HepG2 (cell line): ENCODE results near the gene GATAD2B. TPM values are rescaled to one million over a fixed set of nuclear protein-coding genes. Genes with fewer than 3 reads are reported as not detected.
A peak's percentile ranks its signal among the peaks of the same experiment; 100 is the strongest.

Source experiments
- ARNT2 ChIP-seq: sonication (generic); formaldehyde crosslinking; IDR thresholded peaks from 2 replicates; pipeline ENCODE4 v1.8.0; 2022; ENCODE audit warnings: mild to moderate bottlenecking, low read depth, missing genetic modification reagents, moderate library complexity
- ATF4 ChIP-seq, 2 experiments: fragments of 450-650 bp in 1 of 2; sonication (generic) in 1 of 2; formaldehyde crosslinking; IDR thresholded peaks; 2 replicates each; pipeline versions ENCODE4 v1.5.0 to v1.8.0; 2020 to 2022; ENCODE audit warnings: mild to moderate bottlenecking in 1 of 2, missing genetic modification reagents in 1 of 2
- CBX1 ChIP-seq: IDR thresholded peaks from one replicate; pipeline ENCODE4 v1.6.1; 2016; ENCODE audit warnings: antibody characterized with exemption, low read depth
- HIVEP1 ChIP-seq: sonication (generic); formaldehyde crosslinking; IDR thresholded peaks from 2 replicates; pipeline ENCODE4 v1.4.0; 2020; ENCODE audit warnings: mild to moderate bottlenecking, missing genetic modification reagents
- JARID2 ChIP-seq: sonication (generic); formaldehyde crosslinking; IDR thresholded peaks from 2 replicates; pipeline ENCODE4 v1.8.1; 2023; ENCODE audit warnings: missing genetic modification reagents, inconsistent platforms; ENCODE audit not compliant: insufficient replicate concordance
- KLF15 ChIP-seq: sonication (generic); formaldehyde crosslinking; IDR thresholded peaks from 2 replicates; pipeline ENCODE4 v1.8.1; 2023; ENCODE audit warnings: borderline replicate concordance, mild to moderate bottlenecking, inconsistent platforms, missing genetic modification reagents, mixed read lengths
- MAFK ChIP-seq, 2 experiments: IDR thresholded peaks in 1 of 2; conservative IDR thresholded peaks in 1 of 2; 2 replicates each; pipeline ENCODE4 v1.6.1; 2011; ENCODE audit warnings: improper control_type of control experiment in 2 of 2, low read length in 2 of 2
- MLLT10 ChIP-seq: sonication (generic); formaldehyde crosslinking; IDR thresholded peaks from 2 replicates; pipeline ENCODE4 v1.4.0; 2020; ENCODE audit warnings: missing genetic modification reagents
- NR2F6 ChIP-seq, 2 experiments: IDR thresholded peaks; 2 replicates each; pipeline ENCODE4 v1.6.1; 2016; ENCODE audit warnings: antibody characterized with exemption in 1 of 2, mild to moderate bottlenecking in 1 of 2
- NR3C1 ChIP-seq: sonication (generic); formaldehyde crosslinking; IDR thresholded peaks from 2 replicates; pipeline ENCODE4 v1.4.0; 2020; ENCODE audit warnings: missing genetic modification reagents
- RBM39 ChIP-seq: fragments of 200-400 bp; formaldehyde crosslinking; IDR thresholded peaks from one replicate; pipeline ENCODE4 v1.6.1; 2018; ENCODE audit warnings: antibody characterized with exemption, mild to moderate bottlenecking, low read depth, low read length; ENCODE audit not compliant: poor library complexity, severe bottlenecking
- THAP9 ChIP-seq: sonication (generic); formaldehyde crosslinking; IDR thresholded peaks from 2 replicates; pipeline ENCODE4; 2020; ENCODE audit warnings: missing genetic modification reagents, mild to moderate bottlenecking, borderline replicate concordance
- U2AF2 ChIP-seq: fragments of 200-400 bp; formaldehyde crosslinking; IDR thresholded peaks from 2 replicates; pipeline ENCODE4 v1.6.1; 2017; ENCODE audit warnings: low read depth, mild to moderate bottlenecking, low read length
- ZBTB38 ChIP-seq: sonication (generic); formaldehyde crosslinking; IDR thresholded peaks from 2 replicates; pipeline ENCODE4 v1.5.1; 2020; ENCODE audit warnings: mild to moderate bottlenecking, missing genetic modification reagents
- ZFP37 ChIP-seq: sonication (generic); formaldehyde crosslinking; IDR thresholded peaks from 2 replicates; pipeline ENCODE4 v1.4.0; 2020; ENCODE audit warnings: missing genetic modification reagents, borderline replicate concordance
- ZNF260 ChIP-seq: sonication (generic); formaldehyde crosslinking; IDR thresholded peaks from 2 replicates; pipeline ENCODE4 v1.4.0; 2020; ENCODE audit warnings: missing genetic modification reagents, low read depth, mild to moderate bottlenecking, borderline replicate concordance
- ZNF329 ChIP-seq: sonication (generic); formaldehyde crosslinking; IDR thresholded peaks from 2 replicates; pipeline ENCODE4 v1.9.0; 2021; ENCODE audit warnings: low read depth, mild to moderate bottlenecking, missing genetic modification reagents
- ZNF382 ChIP-seq: sonication (generic); formaldehyde crosslinking; IDR thresholded peaks from 2 replicates; pipeline ENCODE4 v1.5.0; 2020; ENCODE audit warnings: missing genetic modification reagents, mild to moderate bottlenecking, borderline replicate concordance
- ZNF446 ChIP-seq: sonication (generic); formaldehyde crosslinking; IDR thresholded peaks from 2 replicates; pipeline ENCODE4 v1.5.0; 2020; ENCODE audit warnings: mild to moderate bottlenecking, missing genetic modification reagents
- ZNF552 ChIP-seq: sonication (generic); formaldehyde crosslinking; IDR thresholded peaks from 2 replicates; pipeline ENCODE4 v1.9.0; 2022; ENCODE audit warnings: missing genetic modification reagents, mild to moderate bottlenecking, borderline replicate concordance
- polyA plus RNA-seq, 8 experiments: library from polyadenylated mRNA; depleted of rRNA in 3 of 8; stranded (reverse) in 7 of 8; unstranded in 1 of 8; fragments of >200 nt; fragmentation: Illumina TruSeq in 4 of 8; extraction: Trizol in 4 of 8; gene quantifications; 2 replicates each; pipeline versions ENCODE4 v1.2.1 to v1.2.3, GENCODE V29; 2011 to 2016; ENCODE audit warnings: low read depth in 4 of 8, missing spikeins in 1 of 8, mixed read lengths in 1 of 8; ENCODE audit not compliant: insufficient read depth in 1 of 8
- total RNA-seq, 5 experiments: library from RNA; depleted of rRNA; stranded (reverse); fragments of >200 nt; fragmentation: Illumina TruSeq; extraction: Trizol; gene quantifications; 2 replicates each; pipeline ENCODE4 v1.2.3, GENCODE V29; 2016; ENCODE audit warnings: low read depth in 1 of 5
- TF ChIP-seq, protein P1 (sequence below): IDR thresholded peaks from 2 replicates; pipeline ENCODE4 v1.6.1; 2016; ENCODE audit warnings: missing genetic modification reagents, missing compliant biosample characterization
- TF ChIP-seq, protein P2 (sequence below): sonication (generic); formaldehyde crosslinking; IDR thresholded peaks from 2 replicates; pipeline ENCODE4 v1.4.0; 2020; ENCODE audit warnings: missing genetic modification reagents

The GATAD2B gene
- total and polyA plus RNA-seq, 2 of the 13 experiments (the other 11 are each of a cell fraction or from before 2014, with no cell fraction given), result 3.2 to 5.2 TPM

DNA sequence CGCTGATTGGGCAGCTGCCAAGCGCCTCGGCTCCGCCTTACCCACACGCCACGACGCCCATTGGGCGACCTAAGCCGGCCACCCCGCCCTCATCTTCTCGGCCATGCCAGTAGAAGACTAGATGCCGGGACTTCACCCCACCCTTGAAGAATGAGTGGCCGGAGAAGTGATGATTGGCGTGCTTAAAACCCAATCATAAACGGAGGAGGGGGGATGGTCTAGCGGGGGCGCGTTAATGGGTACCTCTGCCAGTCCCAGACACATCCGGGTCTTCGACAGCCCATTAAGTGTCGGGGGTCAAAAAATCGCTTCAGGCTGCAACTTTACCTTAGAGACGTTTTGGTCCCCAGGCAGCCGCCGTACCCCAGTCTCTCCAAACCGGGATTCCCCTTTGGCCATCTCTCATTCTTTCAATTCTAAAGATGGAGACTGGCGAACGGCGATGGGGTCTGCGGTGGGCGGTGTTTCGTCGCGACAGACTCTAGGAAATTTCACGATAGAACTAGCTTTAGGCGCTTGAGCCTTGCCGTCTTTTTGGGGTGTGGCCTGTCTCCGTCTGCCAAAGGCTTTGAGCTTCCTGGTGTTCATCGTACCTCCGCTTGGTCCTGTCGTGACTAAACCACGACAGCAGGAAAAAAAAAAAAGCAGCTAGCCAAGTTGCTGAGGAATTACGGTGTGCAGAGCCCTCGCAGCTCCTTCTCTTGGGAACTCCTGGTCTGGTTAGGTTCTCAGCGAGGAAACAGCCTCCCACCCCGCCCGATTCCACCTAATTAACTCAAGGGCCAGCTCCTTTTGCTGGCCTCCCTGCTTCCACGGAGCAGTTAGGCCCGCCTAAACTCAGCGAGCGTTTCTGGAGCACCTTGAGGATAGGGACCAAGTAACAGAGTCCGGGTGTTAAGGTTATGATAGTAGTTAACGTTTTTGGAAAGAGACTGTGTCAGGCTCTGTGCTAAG lies at the start of gene GATAD2B (continued):
- TF ChIP-seq NR3C1 (CRISPR knock-in tag) (no peak), ZNF552 (CRISPR knock-in tag) (no peak), U2AF2 (0 out of 2 replicates have a peak, but pooled peaks have one; percentile 31), ZBTB38 (CRISPR knock-in tag) (no peak), KLF15 (CRISPR knock-in tag) (no peak), THAP9 (CRISPR knock-in tag) (peak; percentile 72; the same call in 1 of the 2 replicates), ARNT2 (CRISPR knock-in tag) (no peak; the same call in 1 of the 2 replicates), ZNF260 (no peak), MLLT10 (CRISPR knock-in tag) (no peak), RBM39 (no peak), HIVEP1 (peak; percentile 80; the same call in 1 of the 2 replicates), CBX1 (peak; percentile 13), ZFP37 (no peak), ATF4 (CRISPR knock-in tag; IDR thresholded peaks at IDR 0.05) (no peak), ZNF382 (CRISPR knock-in tag) (no peak), ZNF329 (CRISPR knock-in tag) (no peak), MAFK (conservative IDR thresholded peaks at IDR 0.05 in 1 of 2, IDR thresholded peaks at IDR 0.05 in 1 of 2; ENCODE audit: low read length in 2 of 2) (no peak), NR2F6 (IDR thresholded peaks at IDR 0.05) (no peak; the same call in 1 of the 2 replicates), NR2F6 (CRISPR knock-in tag; IDR thresholded peaks at IDR 0.05) (peak; percentile 33; the same call in 1 of the 2 replicates), ZNF446 (CRISPR knock-in tag) (no peak), JARID2 (no peak)
- TF ChIP-seq, protein P1, sequence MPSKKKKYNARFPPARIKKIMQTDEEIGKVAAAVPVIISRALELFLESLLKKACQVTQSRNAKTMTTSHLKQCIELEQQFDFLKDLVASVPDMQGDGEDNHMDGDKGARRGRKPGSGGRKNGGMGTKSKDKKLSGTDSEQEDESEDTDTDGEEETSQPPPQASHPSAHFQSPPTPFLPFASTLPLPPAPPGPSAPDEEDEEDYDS (CRISPR knock-in tag), result peak; percentile 59; the same call in 1 of the 2 replicates
- TF ChIP-seq, protein P2, sequence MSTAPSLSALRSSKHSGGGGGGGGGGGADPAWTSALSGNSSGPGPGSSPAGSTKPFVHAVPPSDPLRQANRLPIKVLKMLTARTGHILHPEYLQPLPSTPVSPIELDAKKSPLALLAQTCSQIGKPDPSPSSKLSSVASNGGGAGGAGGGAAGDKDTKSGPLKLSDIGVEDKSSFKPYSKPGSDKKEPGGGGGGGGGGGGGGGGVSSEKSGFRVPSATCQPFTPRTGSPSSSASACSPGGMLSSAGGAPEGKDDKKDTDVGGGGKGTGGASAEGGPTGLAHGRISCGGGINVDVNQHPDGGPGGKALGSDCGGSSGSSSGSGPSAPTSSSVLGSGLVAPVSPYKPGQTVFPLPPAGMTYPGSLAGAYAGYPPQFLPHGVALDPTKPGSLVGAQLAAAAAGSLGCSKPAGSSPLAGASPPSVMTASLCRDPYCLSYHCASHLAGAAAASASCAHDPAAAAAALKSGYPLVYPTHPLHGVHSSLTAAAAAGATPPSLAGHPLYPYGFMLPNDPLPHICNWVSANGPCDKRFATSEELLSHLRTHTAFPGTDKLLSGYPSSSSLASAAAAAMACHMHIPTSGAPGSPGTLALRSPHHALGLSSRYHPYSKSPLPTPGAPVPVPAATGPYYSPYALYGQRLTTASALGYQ (CRISPR knock-in tag), result no peak
